K562 (cell line): ENCODE measurements around the gene PPP1R15B. TPM values are rescaled to one million over a fixed set of nuclear protein-coding genes. Genes with fewer than 3 reads are reported as not detected.

ENCODE experiments used
- ETV1 ChIP-seq: fragments of 450-650 bp; conservative IDR thresholded peaks from 2 replicates; pipeline ENCODE4 v1.6.1; 2016; ENCODE audit warnings: missing genetic modification characterization, control low read depth, low read depth, missing compliant biosample characterization
- polyA plus RNA-seq, 8 experiments: library from polyadenylated mRNA; depleted of rRNA in 4 of 8; stranded (reverse) in 5 of 8; unstranded in 3 of 8; fragments of >200 nt; fragmentation: Nextera tagmentation in 2 of 8; fragmentation: Illumina TruSeq in 1 of 8; extraction: Ambion mirVana in 2 of 8; extraction: Trizol in 1 of 8; gene quantifications; 2 replicates each; pipeline versions ENCODE4 v1.2.1 to v1.2.3, GENCODE V29; 2011 to 2014; ENCODE audit warnings: inconsistent platforms in 1 of 8, missing spikeins in 1 of 8
- total RNA-seq, 7 experiments: library from RNA; depleted of rRNA in 6 of 7; stranded (reverse); fragments of >200 nt in 6 of 7; fragmentation: Illumina TruSeq in 2 of 7; extraction: Trizol in 2 of 7; gene quantifications; 2 replicates each; pipeline versions ENCODE4 v1.2.1 to v1.2.3, GENCODE V29; 2011 to 2021; ENCODE audit warnings: low replicate concordance in 1 of 7
- TF ChIP-seq, protein P1 (sequence below): fragments of 250-450 bp; sonication (Bioruptor Pico); IDR thresholded peaks from 2 replicates; pipeline ENCODE4 v1.5.0; 2021; ENCODE audit warnings: mild to moderate bottlenecking, moderate library complexity
- TF ChIP-seq, protein P2 (sequence below): sonication (generic); formaldehyde crosslinking; IDR thresholded peaks from 2 replicates; pipeline ENCODE4 v1.9.0; 2022; ENCODE audit warnings: mild to moderate bottlenecking, missing genetic modification reagents
- TF ChIP-seq, protein P3 (sequence below), 2 experiments: fragments of 450-650 bp in 1 of 2; sonication (generic) in 1 of 2; formaldehyde crosslinking in 1 of 2; IDR thresholded peaks in 1 of 2; conservative IDR thresholded peaks in 1 of 2; 2 replicates each; pipeline versions ENCODE4 v1.6.1 to v1.8.1; 2016 to 2023; ENCODE audit warnings: mild to moderate bottlenecking in 2 of 2, moderate library complexity in 2 of 2, inconsistent platforms in 1 of 2, missing genetic modification reagents in 1 of 2

Gene PPP1R15B
- total and polyA plus RNA-seq, 9 of the 15 experiments (the other 6 are each of a cell fraction or from before 2014, with no cell fraction given): 17.0 to 48.1 (median 30.8) TPM

DNA sequence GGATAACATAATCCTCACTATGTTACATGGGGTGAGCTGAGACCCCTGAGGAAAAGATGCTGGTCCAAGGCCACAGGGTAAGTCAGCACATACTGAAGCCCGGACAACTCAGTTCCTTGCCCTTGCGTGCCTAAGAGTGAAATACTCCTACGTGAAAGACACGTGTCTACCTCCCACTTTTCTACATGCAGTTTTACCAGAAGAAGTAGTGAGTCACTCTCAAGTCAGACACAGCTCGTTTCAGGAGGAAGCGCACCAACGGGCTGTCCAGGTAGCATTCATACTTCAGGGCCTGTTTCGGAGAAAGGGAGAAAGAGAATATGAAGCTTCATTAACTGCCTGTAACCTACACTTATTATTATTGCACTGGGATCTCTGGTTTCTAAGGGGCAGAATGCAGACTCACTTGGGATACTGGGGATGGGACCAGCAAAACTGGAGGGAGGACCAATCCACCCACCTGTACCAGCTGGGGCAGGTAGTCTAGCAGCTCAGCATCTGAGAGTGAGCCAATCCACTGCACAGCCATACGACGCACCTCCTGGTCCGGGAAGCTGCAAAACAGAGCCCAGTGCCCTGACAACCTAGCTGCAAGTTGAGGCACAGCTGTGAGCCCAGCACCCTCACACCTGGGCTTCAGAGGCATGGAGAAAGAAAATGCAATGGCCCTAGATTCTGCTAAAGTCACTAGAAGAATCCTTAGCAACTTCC, 32.4 kb upstream of the PPP1R15B start (continued):
- TF ChIP-seq, protein P1, sequence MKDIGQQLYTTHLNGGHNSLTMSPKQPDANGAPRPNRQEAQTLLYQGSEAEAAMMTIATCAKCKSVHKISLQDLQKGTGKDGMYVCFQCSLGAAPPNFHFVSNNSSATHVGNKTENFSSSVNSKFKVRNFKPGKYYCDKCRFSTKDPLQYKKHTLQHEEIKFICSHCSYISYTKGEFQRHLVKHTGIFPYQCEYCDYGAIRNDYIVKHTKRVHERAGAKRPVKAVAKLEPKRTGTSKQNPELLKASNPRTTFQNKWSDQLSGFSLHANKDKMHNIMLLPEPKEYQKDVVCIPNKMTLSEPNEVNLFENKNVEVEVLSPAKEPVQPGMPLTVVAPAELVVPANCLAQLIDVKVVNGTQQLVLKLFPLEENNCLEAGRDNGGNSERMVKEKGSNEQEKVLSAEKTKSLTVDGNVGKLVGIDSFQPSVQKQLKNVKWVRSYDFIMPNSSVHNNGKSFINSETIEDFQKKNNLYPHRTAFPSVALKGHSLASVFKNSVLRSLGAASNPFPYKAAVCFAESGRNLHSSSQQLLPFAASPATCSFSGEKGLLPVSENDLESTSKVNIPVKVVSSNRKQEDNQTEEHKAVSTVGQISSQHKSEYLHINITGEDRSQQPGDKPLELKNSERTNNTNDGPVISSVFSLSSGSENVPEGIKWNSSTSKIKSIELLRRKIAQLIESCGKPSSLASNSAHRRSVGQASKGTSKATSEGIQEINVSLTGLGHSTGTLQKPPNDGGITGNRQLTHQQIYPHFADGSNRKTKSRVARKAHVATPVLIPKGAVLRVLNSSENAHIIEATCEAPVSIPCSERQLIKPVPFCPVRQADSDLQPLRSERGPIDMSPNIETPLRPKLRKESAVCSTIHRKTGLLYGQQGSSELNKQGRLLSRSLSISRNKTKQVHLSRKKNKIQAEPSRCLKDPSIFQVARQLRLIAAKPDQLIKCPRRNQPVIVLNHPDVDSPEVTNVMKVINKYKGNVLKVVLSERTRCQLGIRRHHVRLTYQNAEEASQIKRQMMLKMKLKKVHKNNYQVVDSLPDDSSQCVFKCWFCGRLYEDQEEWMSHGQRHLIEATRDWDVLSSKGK: no peak
- no peak for TF ChIP-seq ETV1 (tag)
- TF ChIP-seq, protein P2, sequence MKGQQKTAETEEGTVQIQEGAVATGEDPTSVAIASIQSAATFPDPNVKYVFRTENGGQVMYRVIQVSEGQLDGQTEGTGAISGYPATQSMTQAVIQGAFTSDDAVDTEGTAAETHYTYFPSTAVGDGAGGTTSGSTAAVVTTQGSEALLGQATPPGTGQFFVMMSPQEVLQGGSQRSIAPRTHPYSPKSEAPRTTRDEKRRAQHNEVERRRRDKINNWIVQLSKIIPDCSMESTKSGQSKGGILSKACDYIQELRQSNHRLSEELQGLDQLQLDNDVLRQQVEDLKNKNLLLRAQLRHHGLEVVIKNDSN: peak; percentile 11; the same call in 1 of the 2 replicates
- TF ChIP-seq, protein P3, sequence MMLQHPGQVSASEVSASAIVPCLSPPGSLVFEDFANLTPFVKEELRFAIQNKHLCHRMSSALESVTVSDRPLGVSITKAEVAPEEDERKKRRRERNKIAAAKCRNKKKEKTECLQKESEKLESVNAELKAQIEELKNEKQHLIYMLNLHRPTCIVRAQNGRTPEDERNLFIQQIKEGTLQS (IDR thresholded peaks at IDR 0.05): 0 out of 2 replicates have a peak, but pooled peaks have one; percentile 19
- TF ChIP-seq, protein P3 (CRISPR knock-in tag; conservative IDR thresholded peaks at IDR 0.05): no peak
